ENCODE results near the gene FHIP2A. TPM values are rescaled to one million over a fixed set of nuclear protein-coding genes. Genes with fewer than 3 reads are reported as not detected.

The FHIP2A gene
- total RNA-seq, 1 experiment from 2014 or later: 32.6 TPM

DNA sequence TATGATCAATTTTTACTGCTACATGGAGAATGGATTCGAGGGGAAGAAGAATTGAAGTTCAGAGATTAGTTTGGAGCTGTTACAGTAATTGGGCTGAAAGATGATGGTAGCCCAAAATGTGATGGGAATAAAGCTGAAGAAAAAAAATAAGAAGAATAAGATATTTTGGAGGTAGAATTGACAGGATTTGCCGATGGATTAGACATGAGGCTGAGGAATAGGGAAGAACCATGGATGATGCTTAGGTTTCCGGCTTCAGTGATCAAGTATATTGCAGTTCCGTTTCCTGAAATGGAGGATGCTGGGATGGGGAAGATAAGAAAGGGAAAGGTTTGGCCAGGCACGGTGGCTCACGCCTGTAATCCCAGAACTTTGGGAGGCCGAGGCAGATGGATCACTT, 38.9 kb upstream of the FHIP2A start:
- intact Hi-C loops (cut with micrococcal nuclease; ENCODE audit: unreplicated experiment): loop anchor here (5.0 kb wide), 1 partner anchor 140 kb away; no protein-coding TSS in a partner anchor
- H3K4me3 ChIP-seq (ENCODE audit: low read depth in 2 of 2, low read length in 2 of 2): no peak overlapping the region
- DNase-seq (ENCODE audit: low read depth, low spot score): no peak
- no peaks in the 10 kb centered on the region for H3K9me3 ChIP-seq (ENCODE audit: control insufficient read depth, insufficient read depth, low read depth, low read length)
- ATAC-seq: no peak
- H3K4me1 ChIP-seq (ENCODE audit: control insufficient read depth, insufficient read depth, low read length): peaks cover 69% of the 10 kb centered on the region
- in situ Hi-C loops (cut with HindIII; ENCODE audit: low pct_unique_long_range_greater_than_20kb, low sequenced_read_pairs): no loop called here
- no TSS peak for BruUV-seq (replicated peaks)
- POLR2A ChIA-PET: interaction anchor here (0.8 kb wide), 1 partner anchor 22 kb away, joined by 3 read pairs; no protein-coding TSS in a partner anchor
- TF ChIP-seq POLR2AphosphoS5 (IDR thresholded peaks at IDR 0.05; ENCODE audit: low read depth, low read length): no peak
- TF ChIP-seq, protein P1, sequence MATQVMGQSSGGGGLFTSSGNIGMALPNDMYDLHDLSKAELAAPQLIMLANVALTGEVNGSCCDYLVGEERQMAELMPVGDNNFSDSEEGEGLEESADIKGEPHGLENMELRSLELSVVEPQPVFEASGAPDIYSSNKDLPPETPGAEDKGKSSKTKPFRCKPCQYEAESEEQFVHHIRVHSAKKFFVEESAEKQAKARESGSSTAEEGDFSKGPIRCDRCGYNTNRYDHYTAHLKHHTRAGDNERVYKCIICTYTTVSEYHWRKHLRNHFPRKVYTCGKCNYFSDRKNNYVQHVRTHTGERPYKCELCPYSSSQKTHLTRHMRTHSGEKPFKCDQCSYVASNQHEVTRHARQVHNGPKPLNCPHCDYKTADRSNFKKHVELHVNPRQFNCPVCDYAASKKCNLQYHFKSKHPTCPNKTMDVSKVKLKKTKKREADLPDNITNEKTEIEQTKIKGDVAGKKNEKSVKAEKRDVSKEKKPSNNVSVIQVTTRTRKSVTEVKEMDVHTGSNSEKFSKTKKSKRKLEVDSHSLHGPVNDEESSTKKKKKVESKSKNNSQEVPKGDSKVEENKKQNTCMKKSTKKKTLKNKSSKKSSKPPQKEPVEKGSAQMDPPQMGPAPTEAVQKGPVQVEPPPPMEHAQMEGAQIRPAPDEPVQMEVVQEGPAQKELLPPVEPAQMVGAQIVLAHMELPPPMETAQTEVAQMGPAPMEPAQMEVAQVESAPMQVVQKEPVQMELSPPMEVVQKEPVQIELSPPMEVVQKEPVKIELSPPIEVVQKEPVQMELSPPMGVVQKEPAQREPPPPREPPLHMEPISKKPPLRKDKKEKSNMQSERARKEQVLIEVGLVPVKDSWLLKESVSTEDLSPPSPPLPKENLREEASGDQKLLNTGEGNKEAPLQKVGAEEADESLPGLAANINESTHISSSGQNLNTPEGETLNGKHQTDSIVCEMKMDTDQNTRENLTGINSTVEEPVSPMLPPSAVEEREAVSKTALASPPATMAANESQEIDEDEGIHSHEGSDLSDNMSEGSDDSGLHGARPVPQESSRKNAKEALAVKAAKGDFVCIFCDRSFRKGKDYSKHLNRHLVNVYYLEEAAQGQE (IDR thresholded peaks at IDR 0.05; ENCODE audit: insufficient read depth in 1 of 2, low read depth in 2 of 2, low read length in 1 of 2): no peak; a peak in 1 of 4 replicates
- no peak for TF ChIP-seq SIN3A (IDR thresholded peaks at IDR 0.05; ENCODE audit: borderline replicate concordance, insufficient read depth, low read depth, low read length)
- TF ChIP-seq TCF7L2 (IDR thresholded peaks at IDR 0.05; ENCODE audit: low read depth, low read length): no peak
- TF ChIP-seq, protein P2, sequence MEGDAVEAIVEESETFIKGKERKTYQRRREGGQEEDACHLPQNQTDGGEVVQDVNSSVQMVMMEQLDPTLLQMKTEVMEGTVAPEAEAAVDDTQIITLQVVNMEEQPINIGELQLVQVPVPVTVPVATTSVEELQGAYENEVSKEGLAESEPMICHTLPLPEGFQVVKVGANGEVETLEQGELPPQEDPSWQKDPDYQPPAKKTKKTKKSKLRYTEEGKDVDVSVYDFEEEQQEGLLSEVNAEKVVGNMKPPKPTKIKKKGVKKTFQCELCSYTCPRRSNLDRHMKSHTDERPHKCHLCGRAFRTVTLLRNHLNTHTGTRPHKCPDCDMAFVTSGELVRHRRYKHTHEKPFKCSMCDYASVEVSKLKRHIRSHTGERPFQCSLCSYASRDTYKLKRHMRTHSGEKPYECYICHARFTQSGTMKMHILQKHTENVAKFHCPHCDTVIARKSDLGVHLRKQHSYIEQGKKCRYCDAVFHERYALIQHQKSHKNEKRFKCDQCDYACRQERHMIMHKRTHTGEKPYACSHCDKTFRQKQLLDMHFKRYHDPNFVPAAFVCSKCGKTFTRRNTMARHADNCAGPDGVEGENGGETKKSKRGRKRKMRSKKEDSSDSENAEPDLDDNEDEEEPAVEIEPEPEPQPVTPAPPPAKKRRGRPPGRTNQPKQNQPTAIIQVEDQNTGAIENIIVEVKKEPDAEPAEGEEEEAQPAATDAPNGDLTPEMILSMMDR (IDR thresholded peaks at IDR 0.05): no peak
- H3K36me3 ChIP-seq (ENCODE audit: control insufficient read depth, insufficient read depth, low read length): no peaks in the 10 kb centered on the region
- CTCF ChIA-PET: no interaction called here
- no peaks in the 10 kb centered on the region for H3K27me3 ChIP-seq (ENCODE audit: control insufficient read depth, insufficient read depth, low read length)
- peak overlapping the region; percentile 98 for H3K27ac ChIP-seq (ENCODE audit: low read length)

DNA sequence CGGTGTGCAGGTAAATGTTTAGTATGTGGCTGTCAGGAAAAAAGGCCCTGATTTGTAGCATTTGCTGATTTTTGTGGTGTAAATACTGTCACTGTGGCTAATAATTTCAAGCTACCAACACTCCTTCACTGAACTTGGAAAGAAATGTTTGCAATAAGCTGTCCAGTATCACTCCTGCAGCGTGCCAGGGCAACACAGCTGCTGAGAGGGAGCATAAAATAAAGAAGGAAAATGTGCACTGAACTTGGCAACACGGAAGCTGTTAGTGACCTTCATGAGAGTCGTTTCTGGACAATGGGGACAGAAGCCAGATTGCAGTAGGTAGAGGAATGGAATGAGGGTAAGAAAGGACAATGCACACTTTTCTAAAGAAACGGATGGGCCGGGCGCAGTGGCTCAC, 37.9 kb upstream of the FHIP2A start:
- Histone ChIP-seq H3K27me3 (ENCODE audit: control insufficient read depth, insufficient read depth, low read length) (no peaks in the 10 kb centered on the region), H3K27ac (ENCODE audit: low read length) (peak overlapping the region; percentile 81), H3K4me3 (ENCODE audit: low read depth in 2 of 2, low read length in 2 of 2) (no peak overlapping the region), H3K36me3 (ENCODE audit: control insufficient read depth, insufficient read depth, low read length) (no peaks in the 10 kb centered on the region), H3K9me3 (ENCODE audit: control insufficient read depth, insufficient read depth, low read depth, low read length) (no peaks in the 10 kb centered on the region), H3K4me1 (ENCODE audit: control insufficient read depth, insufficient read depth, low read length) (peaks cover 62% of the 10 kb centered on the region)
- ATAC-seq (no peak), DNase-seq (ENCODE audit: low read depth, low spot score) (no peak)
- TF ChIP-seq, protein P1 (IDR thresholded peaks at IDR 0.05; ENCODE audit: insufficient read depth in 1 of 2, low read depth in 2 of 2, low read length in 1 of 2): no peak
- TF ChIP-seq POLR2AphosphoS5 (IDR thresholded peaks at IDR 0.05; ENCODE audit: low read depth, low read length) (no peak), SIN3A (IDR thresholded peaks at IDR 0.05; ENCODE audit: borderline replicate concordance, insufficient read depth, low read depth, low read length) (no peak), TCF7L2 (IDR thresholded peaks at IDR 0.05; ENCODE audit: low read depth, low read length) (no peak)
- TF ChIP-seq, protein P2 (IDR thresholded peaks at IDR 0.05): no peak
- in situ Hi-C loops (cut with HindIII; ENCODE audit: low pct_unique_long_range_greater_than_20kb, low sequenced_read_pairs): no loop called here
- intact Hi-C loops (cut with micrococcal nuclease; ENCODE audit: unreplicated experiment): loop anchor here (2.0 to 5.0 kb wide), 2 partner anchors 141 to 233 kb away; no protein-coding TSS in a partner anchor
- CTCF ChIA-PET: interaction anchor here (1.2 kb wide), 1 partner anchor 479 kb away, joined by 3 read pairs; no protein-coding TSS in a partner anchor
- POLR2A ChIA-PET: no interaction called here
- BruUV-seq (replicated peaks): no TSS peak
